ENCODE results near the gene SRGAP3.

- TF ChIP-seq CTCF (conservative IDR thresholded peaks at IDR 0.05) (no peak), ZFX (IDR thresholded peaks at IDR 0.05) (no peak)
Observed at GRCh38 chr3:9143184-9143583, 106.3 kb downstream of the SRGAP3 start.

Measured in C4-2B (cell line).